Stimulated activated CD8-positive, alpha-beta memory T cell treated with anti-CD3 and anti-CD28 coated beads, Interleukin-4, amount 100 ng/mL, for 48 hours (primary cell): ENCODE measurements around the gene CARD8.

ENCODE experiments used
- DNase-seq: peaks from one replicate; pipeline ENCODE4 v3.0.0-alpha.2; 2020

Gene CARD8

DNA sequence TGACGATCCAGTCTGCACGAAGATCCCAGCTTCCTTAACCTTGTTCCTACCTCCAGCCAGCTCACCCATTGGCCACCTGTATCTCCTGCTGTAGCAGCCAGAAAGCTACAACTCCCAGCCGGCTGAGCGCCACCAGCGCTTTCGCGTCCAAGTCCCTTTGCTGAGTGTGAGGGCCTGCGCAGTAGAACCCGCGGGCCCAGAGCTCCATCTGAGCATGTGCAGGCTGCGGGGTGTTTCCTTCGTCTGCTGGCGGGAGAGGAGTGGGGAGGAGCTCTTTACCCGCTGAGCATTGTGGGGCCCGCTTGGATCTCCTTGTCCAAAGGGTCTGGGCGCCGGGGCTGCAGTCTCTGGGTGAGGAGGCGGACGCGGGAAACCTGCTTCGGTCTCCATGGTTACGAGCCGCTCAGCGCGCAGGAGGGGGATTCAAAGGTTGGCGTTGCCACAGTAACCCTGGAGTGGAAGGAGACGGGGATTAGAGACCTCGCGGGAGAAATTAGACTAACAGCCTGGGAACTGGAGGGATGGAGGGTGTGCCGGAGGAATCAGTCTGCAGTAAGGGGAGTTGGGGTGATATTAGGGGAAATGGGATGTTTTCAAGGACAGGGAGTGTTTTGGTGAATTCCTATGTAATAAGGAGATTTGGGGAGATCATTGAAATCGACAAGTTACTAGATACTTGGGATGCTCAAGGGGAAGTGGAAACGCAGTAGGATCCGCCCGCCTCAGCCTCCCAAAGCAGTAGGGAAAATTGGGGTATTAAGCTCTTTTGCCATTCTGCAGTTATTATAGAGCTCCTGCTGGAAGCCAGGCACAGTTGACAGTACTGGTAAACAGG, 51.7 kb downstream of the CARD8 start:
- peak; percentile 93 for DNase-seq

DNA sequence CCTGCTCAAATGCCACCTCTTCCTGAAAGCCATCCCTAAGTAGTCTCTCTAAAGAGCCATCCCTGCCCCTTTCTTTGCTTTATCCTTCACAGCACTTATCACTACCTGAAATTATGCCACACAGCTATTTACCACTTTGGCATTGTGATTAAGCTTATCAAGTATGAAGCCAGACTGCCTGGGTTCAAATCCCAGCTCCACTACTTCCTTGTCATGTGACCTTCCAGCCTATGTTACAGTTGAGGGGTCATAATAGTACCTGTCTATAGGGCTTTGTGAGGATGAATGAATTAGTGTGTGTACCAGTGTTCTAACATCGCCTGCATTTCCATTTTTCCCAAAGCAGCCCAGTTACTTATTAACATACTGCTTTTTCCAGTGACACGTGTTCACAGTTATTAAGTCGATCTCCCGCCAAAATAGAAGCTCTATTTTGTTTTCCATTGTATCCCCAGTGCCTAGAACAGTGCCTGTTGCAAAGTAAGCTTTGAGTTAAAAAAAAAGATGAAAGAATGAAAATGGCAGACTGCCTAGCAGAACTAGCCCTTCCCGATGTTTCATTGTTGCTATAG, 52.4 kb downstream of the CARD8 start:
- peak; percentile 38 for DNase-seq

DNA sequence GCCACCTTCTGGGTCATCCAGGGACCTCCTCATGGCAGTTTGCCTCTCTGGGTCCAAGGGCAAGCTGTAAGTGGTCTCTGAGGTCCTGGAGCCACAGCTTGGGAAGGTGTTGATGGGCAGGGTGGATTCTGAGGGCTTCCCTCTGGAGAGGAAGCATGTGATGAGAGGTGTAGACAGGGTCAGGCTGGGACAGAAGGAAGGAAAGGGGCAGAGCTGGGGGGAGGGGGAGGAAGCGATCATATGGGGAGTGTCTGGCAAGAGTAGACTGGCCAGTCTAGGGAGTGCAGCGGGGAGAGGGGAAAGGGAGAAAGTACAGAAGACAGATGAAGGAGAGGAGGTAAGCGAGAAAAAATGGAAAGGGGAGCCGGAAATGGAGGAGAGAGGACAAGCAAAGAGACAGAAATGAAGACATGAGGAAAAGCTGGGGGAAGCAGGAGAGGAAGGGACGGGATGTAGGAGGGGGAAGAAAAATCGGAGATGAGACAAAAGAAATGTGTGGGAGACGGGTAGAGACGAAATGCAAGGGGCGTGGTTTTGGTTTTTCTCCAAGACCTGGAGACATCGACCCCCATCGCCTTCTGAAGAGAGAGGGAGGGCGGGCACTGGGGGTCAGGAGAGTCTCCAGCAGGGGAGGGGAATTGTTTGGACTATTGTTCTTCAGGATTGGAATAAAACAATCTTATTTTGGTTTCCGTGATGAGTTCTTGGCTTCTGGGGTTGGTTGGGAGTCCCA, 58.6 kb downstream of the CARD8 start:
- no peak for DNase-seq

DNA sequence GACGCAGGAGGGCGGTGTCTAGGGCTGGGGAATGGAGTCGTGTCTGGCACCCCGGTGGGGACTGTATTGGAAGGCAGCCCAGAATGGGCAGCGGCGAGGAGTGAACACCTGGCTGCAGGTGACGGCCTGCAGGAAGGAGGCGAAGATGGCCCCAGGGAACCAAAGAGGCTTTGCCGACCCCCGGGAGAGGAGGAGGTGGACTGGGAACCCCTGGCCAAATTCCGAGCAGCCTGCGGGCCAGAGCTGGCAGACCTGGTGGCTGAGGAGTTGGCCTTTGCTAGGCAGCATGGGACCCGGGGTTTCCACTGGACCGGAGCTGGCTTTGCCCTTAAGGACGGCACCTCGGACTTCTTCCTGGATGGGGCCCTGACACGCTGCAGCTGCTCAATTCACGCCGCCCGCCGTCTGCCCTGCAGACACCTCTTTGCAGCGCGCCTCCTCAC, 59.4 kb downstream of the CARD8 start:
- DNase-seq = no peak

DNA sequence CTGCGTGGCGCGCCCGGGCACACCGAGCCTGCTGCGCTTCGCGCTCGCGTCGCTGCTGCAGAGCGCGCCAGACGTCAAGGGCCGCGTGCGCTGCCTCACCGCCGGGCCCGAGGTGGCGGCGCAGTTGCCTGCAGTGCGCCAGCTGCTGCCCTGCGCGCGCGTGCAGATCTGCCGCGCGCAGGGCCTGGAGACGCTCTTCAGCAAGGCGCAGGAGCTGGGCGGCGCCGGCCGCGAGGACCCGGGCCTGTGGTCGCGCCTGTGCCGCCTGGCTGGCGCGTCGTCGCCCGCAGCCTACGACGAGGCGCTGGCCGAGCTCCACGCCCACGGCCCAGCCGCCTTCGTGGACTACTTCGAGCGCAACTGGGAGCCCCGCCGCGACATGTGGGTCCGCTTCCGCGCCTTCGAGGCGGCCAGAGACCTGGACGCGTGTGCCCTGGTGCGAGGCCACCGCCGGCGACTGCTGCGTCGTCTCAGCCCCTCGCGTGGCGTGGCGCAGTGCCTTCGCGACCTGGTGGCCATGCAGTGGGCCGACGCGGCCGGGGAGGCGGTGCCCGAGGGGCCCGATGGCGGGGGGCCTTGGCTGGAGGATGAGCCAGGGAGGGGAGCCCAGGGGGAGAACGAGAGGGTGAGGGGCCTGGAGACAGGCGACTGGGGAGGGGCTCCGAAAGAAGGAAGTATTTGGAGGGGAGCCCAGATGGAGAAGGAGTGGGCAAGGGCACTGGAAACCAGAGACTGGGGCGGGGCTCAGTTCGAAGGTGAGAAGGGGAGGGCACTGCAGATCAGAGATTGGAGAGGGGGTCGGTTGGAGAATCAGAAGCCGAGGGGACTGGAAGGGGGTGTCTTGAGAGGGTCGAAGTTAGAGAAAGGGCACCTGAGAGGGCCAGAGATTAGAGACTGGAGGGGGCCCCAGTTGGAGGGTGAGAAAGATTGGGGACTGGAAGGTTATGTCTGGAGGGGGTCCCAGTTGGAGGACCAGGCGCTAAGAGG, 60.6 kb downstream of the CARD8 start:
- no peak for DNase-seq

DNA sequence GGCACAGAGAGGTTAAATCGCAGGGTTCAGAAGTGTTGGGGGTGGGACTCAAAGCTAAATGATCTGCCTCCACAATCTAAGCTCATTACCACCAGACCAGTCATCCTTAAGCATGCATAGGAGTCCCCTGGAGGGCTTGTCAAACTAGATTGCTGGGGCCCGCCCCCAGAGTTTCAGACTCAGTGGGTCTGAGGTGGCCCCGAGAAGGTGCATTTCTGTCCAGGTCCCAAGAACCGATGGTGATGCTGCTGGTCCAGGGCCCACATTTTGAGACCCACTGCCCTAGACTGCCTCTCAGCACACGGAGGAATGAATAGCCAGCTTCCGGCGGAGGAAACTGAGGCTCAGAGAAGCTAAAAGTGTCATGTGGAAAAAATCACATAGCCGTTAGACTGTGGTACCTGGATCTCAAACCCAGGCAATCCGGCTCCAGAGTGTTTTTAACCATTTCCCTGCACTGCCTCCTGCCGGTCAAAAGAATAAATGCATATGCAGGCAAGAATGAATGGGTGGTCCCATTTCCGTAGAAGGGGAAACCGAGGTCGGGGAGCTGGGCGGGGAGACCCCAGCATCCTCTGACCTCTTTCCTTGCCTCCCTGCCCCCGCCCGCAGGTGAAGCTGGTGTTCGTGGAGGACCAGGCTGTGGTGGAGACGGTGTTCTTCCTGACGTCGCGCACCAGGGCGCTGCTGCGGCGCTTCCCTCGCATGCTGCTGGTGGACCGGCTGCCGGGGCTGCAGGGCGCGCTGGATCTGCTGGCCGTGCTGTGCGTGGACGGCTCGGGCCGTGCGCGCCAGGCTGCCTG, 61.5 kb downstream of the CARD8 start:
- DNase-seq = peak; percentile 57

DNA sequence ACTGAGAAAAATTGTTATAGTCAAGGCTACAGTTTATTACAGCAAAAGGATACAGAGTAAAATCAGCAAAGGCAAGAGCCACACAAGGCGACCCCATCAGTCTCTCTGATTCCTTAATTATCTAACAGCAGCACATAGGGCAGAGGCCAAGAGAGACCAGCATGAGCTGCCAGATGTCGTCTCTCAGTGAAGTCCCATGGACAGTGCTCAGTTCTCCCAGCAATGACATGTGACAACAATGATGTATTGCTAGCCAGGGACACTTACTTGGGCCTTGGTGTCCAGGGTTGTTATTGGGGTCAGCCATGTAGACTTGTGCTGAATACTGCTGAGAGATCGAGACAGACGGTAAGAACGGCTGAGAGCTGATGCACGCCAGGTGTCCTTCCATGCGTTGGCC, 63.0 kb downstream of the CARD8 start:
- DNase-seq = no peak

DNA sequence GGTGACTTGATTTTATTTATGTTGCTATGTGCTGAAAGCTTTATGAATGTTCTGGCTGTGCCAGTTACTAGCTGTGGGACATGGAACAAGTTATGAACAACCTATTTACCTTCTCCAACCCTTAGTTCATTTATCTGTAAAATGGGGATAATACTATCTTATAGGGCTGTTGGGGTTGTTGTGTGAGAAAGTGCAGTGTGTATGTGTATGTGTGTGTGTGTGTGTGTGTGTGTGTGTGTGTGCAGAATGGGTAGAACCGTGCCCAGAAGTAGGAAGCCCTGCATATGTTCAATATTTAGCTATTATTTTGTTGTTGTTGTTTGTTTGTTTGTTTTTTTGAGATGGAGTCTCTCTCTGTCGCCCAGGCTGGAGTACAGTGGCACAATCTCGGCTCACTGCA, 64.8 kb downstream of the CARD8 start:
- no peak for DNase-seq

DNA sequence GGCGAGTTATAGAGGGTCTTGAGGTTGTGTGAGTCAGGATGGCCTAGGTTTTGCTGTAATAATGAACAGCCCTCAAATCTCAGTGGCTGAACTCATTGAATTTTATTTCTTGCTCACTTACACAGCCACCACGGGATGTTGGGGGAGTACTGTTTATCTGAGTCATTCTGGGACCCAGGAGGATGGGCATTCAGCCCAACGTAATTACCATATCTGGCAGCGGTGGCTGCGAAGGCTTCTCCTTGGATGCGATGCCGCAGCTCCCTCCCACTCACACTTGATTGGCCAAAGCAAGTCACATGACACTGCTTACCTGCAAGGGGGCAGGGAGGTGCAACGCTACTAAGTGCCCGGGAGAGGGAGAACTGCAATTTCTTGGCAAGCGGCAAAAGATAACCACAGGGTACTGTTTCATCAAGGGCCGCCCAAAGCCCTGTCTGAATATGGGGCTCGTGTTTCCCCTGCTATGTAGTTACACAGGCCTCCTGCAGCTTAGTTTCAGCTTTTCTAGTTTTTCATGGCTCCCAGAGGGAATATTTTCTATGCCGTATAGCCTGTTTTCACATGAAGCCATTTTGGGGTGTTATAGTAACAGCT, 65.3 kb downstream of the CARD8 start:
- DNase-seq = peak; percentile 53

DNA sequence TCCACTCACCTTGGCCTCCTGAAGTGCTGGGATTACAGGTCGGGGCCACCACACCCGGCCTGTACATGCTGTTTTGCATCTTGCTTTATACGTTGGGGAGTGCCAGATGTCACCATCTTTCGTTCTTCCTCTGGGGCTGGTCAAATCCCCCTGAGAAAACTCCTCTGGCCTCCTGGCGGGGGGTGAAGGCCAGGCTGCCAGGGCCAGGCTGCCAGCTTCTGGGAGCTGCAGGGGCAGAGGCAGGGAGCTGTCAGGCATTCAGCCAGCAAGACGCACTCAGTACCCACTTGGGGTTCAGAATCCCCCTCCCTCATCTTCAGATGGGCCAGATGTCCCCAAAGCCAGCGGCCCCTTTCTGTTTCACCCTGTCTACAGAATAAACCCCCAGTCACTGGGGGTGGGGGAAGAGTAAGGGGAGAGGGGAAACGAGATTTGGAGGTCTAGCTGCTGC, 69.1 kb downstream of the CARD8 start:
- DNase-seq = no peak

DNA sequence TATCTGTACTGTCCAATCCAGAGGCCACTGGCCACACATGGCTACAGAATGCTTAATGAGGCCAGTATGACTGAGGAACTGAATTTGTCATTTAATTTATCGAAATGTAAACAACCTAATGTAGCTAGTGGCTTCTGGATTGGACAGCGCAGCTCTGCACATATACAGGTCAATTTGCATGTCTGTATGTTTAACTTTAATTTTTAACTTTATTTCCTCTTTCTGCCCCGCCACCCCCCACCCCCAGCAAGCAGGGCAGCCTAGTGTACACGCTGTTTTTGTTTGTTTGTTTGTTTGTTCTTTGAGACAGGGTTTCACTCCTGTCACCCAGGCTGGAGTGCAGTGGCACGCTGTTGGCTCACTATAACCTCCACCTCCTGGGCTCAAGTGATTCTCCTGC, 69.7 kb downstream of the CARD8 start:
- DNase-seq = no peak

DNA sequence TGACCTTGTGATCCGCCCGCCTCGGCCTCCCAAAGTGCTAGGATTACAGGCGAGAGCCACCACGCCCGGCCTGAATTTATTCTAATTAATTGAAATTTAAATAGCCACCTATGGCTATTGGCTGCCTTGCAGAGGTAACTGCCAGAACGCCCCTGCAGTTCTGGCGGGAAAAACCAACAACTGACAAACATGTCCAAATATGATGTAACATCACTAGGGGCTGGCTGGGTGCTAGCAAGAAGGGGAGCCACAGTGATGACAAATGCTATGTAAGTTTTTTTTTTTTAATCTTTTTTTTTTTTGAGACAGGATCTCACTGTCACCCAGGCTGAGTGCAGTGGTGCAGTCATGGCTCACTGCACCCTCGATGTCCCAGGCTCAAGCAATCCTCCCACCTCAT, 72.4 kb downstream of the CARD8 start:
- DNase-seq = no peak

DNA sequence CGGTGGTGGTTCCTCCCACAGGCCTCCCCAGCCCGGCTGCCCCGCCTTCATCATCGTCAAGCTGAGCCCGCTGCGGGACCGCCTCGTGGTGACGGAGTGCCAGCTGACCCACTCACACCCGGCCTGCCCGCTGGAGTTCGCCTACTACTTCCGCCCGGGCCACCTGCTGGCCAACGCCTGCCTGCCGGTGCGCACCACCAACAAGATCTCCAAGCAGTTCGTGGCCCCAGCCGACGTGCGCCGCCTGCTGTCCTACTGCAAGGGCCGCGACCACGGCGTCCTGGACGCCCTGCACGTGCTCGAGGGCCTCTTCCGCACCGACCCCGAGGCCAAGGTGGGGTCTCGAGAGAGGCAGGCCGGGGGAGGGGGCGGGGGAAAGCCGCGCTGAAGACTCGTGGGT, 73.3 kb downstream of the CARD8 start:
- no peak for DNase-seq

DNA sequence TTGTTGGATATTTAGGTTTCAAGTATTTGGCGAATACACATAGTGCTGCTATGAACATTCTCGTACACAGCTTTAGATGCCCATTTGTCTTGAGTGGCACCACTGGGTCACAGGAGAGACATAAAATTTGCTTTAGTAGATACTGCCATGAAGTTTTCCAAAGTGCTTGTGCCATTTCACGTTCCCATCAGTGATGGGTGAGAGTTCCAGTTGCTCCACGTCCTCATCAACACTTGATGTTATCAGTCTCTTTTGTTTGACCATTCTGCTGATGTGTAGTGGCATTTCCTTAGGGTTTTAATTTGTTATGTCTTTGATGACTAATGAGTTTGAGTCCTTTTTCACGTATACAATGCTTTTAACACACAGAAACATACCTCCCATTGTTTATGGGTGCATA, 74.2 kb downstream of the CARD8 start:
- DNase-seq = no peak

DNA sequence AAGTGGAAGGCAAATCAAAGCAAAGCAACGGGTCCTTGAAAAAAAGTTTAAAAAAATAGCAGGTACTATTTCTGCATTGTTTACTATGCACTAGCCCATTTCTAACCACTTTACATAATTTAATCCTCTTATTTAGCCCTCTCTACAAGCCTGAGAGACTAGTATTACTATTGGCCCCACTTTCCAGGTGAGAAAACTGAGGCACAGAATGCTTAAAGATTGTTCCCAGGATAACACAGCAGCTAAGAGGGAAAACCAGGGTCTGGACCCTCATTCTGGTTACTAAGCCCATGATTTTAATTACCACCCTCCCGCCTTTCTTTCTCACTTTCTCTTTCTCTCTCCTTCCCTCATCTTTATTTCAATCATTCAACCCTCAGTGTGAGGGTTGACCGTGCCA, 79.5 kb downstream of the CARD8 start:
- no peak for DNase-seq

DNA sequence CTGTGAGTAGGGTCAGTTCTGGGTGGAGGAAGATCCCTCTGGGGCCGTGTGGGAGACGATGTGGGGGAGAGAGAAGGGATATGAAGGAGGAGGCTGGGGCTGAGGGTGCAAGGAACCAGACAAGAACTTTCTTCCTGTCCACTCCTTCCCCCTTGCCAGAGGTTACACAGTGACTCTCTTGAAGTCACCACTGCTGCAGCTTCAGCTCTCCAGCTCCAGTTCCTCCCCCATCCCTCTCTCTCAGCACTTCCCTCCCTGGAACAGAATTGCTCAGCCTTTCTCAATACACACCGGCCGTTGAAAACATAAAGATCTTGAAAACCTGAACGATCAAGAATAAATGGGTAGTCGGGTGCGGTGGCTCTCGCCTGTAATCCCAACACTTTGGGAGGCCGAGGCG, 80.1 kb downstream of the CARD8 start:
- no peak for DNase-seq

DNA sequence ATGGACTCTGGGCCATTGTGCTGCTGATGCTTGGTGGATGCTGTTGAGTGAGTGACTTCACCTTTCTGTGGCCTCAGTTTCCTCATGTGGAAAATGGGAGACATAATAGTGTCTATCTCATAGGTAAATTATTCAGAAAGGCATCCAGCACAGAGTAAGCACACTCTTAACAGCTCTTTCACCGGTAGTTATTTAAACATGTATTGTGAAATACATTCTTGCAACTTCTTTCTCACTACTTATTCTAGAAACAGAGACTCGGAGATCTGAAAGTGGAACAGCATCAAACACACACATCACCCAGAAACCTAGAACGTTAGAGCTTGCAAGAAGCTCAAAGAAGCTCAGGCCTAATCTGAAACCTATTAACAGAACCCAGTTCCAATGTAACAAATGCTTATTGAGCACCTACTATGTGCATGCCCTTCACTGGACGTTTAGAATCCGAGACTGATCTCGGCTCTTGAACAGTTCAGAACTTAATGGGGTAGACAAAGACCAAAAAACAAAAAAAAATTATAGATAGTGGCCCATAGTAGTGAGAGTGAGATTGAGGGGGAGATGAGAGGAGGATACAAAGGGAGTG, 81.2 kb downstream of the CARD8 start:
- DNase-seq = no peak

DNA sequence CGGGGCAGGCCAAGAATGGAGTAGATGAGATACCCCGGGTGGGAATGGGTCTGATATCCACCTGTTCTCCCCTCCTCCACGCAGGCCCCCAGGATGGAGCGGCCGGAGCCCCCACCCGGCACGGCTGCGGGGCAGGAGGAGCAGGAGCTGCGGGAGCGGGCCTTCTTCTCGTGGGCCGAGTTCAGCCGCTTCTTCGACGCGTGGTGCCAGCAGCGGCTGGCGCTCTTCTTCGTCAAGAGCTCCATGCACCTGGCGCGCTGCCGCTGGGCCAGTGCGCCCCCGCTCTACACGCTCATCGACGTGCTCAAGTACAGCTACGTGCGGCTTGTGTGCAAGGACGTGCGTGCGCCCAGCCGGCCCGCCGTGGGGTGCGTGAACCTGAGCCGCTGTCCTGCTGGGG, 84.0 kb downstream of the CARD8 start:
- DNase-seq = no peak

DNA sequence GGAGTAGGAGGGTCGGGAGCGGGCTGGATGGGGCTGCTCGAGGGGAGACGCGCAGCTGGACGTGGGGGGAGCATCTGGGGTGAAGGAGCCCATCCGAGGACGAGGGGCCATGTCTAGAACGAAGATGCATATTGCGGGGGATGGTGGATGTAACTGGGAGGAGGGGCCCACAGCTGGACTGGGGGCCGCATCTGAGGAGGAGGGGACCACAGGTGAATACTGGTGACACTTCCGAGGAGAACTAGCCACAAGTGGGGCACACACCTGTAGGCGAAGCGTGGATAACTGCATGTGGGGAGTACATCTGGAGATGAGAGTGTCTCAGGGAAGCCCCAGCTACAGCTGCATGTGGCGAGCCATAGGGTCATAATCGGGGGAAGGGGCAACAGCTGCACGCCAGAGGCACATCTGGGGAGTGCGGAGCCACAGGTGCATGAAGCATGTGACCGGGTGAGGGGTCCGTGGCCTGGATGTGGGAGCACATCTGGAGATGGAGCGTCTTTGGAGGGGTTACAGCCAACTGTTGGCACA, 84.8 kb downstream of the CARD8 start:
- no peak for DNase-seq

DNA sequence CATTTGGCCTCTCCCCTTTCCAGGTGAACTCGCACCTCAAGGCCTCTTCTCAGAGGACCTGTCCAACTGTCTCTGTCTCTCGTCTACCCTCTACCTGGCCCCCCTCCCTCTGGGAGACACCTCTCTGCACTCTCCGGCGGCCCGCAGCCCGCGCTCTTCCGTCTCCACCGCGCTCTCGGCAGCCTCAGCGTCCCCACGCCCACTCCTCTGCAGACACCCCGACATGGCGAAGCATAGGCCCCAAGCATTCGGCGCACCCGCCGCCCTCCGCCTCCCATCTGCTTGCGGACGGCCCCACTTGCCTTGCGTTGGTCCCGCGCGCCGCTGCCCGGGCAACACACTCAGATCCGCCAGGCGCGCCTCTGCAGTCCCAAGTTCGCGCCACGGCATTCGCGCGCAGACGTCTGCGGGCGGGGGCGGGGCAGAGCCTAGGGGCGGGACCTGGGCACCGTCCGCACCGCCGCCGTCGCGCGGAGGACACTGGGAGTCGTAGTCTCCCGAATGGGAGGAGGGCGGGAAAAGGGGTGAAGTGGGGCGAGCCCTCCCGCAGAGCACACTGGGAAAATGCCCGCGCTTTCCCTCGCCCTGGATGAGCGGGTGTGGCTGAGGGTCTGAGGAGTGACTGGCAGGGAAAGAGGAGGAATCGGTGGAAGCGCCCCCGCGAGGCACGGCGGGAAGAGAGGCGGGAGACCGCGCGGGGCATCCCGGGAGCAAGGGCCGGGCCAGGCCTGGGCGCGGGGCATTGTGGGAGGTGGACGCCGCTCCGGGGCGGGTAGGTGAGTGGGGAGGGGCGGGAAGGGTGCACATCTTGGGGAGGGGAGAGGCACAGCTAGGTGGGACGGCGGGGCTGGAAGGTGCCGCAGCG, 85.5 kb downstream of the CARD8 start, which contains the start of the genes LIG1 and ZSWIM9:
TSS of gene LIG1 (minus strand) at position 406 of the 865 bp plus-strand sequence. CDS start 4,778 bp downstream, outside the sequence.
TSS of gene ZSWIM9 (plus strand) at position 742 of the 865 bp plus-strand sequence. CDS start 1,123 bp downstream, outside the sequence.
- peak; percentile 92 for DNase-seq
